HTR-8/SVneo (cell line): ENCODE results near the gene ZBTB17.
"Not testable (repeated sequence)": the region's sequence is repeated elsewhere in the genome, so short reads cannot be mapped to it uniquely, and the experiment has no call there.

ENCODE experiments used
- DNase-seq: peaks from one replicate; pipeline ENCODE4 v3.0.0; 2011; ENCODE audit warnings: low spot score, mixed read lengths; ENCODE audit not compliant: insufficient read length
- FAIRE-seq: peaks from 2 replicates; lab custom pipeline; 2011; peaks lifted over from hg19 to GRCh38; lab: Jason Lieb, UNC

Gene ZBTB17

DNA sequence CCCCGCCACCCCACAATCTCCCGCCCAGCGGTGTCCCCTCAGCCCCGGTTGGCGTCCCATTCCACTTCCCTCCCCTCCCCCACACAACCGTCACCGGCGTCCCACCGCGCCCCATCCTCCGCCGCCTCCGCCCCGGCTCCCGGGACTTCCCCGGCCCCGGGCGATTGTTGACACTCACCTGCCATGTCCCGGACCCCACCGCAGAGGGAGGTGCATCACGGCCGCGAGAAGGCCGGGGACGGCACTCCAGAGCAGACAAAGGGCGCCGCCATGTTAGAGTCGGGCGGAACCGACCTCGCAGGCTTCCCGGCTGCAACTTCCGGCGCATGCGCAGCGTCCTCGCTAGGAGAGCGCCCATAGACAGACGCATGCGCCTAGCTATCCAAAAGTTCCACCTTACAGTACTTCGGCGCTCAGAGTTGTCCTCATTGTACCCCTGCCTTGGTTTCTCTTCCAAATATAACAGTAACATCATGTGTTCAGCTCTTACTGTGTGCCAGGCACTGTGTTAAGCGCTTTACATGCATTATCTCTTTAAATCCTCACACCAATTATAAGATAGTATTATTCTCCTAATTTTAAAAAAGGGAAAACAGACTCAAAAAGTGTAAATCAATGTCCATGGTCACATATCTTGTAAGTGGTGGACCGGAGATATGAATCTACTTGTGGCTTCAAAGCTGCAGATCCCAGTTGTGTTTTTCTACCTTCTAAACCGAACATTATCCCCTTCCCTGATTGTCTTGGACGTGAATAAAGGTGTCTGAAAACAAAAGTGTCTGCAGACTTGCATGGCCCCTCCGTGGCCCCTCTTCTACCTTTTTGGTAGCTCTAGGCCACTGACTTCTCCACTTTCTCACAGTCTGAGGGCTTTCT lies at the start of gene ZBTB17:
TSS of gene ZBTB17 (minus strand) at position 297 of the 876 bp plus-strand sequence. CDS start 27,606 bp downstream, outside the sequence.
- DNase-seq: peak; percentile 94
- no peak for FAIRE-seq

DNA sequence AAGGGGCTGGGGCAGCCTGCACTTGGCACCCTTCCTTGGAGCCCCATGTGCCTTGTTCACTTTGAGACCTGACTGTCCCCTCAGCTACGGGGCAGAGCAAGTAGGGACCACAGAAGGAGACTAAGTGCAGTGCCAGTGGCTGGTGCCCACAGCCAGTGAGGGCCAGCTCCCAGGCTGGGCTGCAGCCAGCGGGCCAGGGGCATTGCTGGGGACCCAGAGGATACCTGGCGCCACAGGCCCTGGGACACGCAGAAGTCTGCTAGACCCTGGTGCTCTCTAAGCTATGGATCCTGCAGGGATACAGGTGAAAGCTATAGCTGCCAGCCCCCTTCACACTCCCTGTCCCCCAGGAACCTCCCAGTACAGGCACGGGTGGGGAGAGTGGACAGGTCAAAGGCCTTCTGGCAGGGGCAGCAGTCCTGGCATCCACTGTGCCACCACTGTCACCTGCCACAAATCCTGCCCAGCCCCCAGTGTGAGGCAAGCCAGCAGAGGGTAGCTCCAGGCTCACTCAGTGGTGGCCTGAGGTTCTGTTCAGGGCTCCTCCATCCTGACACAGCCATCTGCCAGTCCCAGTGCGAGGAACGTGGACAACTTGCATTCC lies 47.3 kb upstream of the ZBTB17 start:
- no peak for DNase-seq
- no peak for FAIRE-seq

DNA sequence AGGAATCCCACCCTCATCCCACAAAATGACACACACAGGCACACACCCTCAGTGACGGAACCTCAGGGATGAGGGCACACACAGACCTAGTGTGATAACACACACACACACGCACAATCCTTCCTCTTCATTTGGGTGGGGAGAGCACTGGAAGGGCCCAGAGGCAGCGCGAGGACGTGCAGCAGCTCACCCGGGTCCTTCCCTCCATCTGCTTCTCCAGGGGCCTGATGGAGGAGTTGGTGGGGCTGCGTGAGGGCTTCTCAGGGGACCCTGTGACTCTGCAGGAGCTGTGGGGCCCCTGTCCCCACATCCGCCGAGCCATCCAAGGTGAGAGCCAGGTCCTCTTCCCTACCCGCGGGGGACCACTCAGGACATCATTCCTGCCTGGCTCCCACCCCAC lies 46.5 kb upstream of the ZBTB17 start:
- DNase-seq (no peak), FAIRE-seq (no peak)

DNA sequence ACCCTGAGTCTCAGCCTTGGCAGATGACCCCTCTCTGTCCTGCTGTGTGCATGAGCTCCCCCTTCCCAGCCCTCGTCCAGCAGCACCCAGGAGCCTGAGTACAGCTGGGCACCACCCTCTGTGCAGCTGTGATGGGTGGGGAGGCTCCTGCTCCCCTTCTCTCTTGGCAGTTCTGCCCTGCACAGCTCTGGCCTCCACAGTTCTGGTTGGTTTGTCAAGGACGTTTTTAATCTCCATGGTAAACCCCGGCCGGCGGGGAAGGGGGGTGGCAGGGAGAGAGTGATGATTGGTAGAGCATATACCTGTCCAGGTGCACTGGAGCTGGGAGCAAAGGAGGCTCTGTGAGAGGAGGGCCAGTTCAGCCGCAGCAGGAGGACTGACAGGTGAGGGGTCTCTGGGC lies 45.8 kb upstream of the ZBTB17 start, which contains the start of gene CLCNKA:
TSS of gene CLCNKA (plus strand) at position 356 of the 400 bp plus-strand sequence. CDS start 584 bp downstream, outside the sequence.
- FAIRE-seq (no peak), DNase-seq (no peak)

DNA sequence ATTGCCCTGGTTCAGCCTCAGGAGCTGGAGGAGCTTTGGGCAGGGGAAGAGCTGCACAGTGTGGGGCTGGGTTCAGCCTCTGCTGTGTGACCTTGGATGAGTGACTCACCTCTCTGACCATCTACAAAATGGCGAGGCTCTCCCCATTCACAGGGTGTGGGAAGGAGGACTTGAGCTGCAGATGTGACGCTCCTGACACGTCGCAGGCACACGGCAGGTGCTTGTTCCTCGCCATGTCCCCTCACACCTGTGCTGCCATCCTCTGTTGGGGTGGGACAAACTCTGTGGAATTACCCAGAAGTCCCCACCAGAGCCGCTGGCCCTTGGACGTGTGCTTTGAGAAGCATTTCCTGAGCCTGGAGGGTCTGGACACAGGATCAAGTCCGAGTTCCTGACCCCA lies 45.0 kb upstream of the ZBTB17 start:
- DNase-seq: not testable (repeated sequence)
- peak; percentile 46 for FAIRE-seq

DNA sequence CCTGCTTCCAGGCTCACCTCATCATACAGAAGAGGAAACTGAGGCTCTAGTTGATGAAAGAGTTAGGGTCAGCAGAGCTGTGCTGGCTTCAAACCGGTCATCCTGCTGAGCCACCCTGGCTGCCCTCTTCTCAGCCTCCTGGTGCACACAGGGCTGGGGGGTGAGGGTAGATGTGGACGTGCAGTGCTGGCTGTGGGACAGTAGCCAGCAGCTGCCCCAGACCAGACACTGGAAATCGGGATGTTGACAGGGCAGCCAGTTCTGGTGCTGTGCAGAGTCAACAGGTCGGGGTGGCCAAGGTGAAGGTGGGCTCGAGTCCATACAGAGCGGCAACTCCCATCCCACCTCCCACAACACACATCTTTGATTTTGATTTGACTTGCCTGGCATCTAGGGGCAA lies 44.4 kb upstream of the ZBTB17 start:
- no peak for FAIRE-seq
- no peak for DNase-seq

DNA sequence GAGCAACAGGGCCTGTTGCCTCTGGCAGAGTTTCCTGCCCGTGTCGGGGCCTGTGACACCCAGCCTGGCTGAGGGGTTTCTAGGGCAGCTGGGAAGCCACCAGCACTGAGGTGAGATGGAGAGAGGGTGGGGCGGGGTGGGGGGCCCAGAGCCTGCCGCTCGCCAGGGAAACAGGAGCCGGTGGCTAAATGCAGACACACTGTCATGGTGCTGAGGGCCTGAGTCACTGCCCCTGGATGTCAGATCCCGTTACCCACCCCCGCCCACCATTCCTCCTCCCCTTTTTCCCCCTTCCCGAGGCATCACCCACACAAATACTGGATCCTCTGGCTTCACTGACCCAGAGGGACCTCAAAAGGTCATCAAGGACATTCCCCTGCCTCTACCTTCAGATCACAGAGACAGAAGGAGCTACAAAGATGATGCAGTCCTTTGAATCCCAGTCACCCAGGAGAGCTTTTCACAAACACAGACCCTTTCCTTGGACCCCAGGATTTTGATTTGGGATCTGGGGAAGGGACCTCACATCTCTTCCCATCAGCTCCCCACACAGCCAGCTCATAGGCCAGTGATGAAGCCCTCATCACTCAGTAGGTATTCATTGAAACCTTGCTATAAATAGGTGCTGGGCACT lies 43.9 kb upstream of the ZBTB17 start:
- FAIRE-seq: no peak
- no peak for DNase-seq

DNA sequence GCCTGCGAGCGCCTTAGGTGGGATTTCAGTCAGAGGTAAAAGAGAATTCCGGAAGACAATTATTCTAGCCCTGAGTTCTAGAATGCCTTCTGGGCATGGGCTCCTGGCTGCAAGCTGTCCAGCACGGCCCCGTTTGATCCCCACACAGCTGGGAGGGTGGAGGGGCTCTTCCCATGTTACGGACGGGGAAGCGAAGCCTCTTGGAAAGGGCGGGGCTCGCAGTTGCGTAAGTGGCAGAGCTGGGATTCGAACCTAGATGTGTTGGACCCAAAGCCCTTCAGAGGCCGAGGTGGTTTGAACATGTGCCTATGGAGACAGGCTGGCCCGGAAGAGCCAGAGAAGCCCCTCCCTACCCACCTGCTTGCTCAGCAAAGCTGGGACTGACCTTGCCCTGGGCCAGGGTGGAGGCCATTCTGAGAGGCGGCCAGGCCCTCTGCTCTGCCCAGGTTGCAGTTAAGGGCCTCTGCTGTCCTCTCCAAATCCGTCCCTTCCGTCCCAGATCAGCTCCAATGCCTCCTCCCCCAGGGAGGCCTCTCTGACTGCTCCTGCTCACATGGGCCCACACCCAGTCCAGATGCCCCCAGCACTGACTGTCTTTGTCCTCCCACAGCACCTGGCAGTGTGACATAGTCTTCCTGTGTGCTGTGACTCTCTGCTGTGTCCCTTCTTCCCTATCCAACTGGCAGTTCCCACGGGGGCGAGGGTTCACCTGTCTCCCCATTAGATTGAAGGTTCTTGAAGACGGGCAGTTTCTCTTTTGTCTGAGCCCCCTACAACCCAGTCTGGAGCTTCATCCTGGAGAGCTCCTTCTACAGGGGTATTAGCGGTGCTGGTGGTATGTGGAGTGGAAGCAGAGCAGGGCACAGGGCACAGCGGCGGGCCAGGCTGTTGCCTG lies 43.1 kb upstream of the ZBTB17 start:
- DNase-seq (no peak), FAIRE-seq (no peak)

DNA sequence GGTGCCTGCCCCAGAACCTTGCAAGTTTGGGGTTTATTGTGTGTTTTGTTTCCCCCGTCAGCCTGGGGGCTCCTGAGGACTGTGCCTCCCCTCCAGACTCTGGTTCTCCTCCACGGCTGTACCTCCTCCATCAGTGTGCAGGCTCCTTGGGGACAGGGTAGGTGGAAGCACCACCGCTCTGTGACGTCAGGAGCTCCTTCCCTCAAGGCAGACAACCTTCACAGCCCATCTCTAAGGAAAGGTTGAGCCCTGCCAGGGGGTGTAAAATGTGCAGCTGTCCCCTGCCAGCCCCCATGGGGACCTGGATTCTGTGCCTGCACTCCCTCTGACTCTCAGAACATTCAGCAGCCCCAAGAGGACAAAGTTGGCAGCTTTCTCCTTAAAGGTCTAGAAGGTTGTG lies 42.4 kb upstream of the ZBTB17 start:
- no peak for DNase-seq
- FAIRE-seq: no peak

DNA sequence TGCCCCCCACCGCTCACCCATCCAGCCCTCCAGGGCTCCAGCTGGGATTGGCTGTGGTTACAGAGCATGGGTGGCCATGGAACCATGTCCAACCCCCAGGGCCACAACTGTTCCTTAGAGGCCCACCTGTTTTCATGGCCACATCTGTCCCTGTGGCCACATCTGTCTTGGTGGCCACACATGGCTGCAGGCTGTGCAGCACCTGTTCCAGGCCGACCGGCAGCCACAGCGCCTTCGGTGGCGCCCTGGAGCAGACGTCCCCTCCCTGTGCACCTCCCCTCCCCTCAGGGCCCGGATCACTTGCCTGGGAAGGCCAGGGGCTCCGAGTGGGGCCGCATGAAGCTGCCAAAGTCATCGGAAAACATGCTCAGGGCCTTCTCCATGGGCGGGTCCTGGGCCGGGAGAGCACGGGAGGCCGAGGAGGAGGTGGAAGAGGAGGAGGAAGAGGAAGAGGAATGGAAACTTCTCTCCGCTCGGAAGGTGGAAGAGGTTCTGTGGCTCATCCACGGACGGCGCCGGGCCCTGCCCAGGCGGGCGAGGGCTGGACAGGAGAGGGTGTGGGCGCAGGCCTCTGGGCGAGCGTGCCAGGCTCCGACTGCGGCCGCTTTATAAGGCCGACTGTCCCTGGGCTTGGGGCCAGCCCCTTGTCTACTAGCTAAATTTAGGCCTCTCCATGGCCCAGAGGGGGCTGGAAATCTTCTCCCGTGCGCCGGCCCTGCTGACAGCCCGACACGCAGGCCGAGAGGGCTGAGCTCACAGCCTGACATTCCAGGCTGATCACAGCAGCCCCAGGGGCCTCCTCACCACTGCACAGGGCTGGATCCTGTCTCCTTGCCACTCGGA lies 41.8 kb upstream of the ZBTB17 start, which contains the start of gene HSPB7:
TSS of gene HSPB7 (minus strand) at position 583 of the 843 bp plus-strand sequence. CDS start at position 503, 80 bp downstream.
- FAIRE-seq (no peak), DNase-seq (no peak)

DNA sequence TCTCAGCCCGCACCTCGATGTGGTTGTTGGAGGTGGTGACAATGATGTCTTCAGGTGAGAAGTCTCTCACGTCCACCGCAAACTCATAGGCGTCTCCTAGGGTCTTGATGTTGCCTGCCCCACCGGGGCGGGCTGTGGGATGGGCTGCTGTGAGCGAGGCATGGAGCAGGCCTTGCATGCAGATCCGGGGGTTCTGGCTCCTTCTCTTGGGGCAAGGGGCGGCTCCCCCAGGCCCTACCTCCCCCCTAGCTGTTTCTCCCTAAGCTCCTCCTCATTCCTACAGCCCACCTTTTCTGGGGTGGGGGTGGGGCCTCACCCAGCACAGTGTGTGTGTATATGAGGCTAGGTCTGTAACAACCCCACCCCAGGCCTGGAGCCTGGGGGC lies 41.2 kb upstream of the ZBTB17 start:
- DNase-seq: no peak
- no peak for FAIRE-seq

DNA sequence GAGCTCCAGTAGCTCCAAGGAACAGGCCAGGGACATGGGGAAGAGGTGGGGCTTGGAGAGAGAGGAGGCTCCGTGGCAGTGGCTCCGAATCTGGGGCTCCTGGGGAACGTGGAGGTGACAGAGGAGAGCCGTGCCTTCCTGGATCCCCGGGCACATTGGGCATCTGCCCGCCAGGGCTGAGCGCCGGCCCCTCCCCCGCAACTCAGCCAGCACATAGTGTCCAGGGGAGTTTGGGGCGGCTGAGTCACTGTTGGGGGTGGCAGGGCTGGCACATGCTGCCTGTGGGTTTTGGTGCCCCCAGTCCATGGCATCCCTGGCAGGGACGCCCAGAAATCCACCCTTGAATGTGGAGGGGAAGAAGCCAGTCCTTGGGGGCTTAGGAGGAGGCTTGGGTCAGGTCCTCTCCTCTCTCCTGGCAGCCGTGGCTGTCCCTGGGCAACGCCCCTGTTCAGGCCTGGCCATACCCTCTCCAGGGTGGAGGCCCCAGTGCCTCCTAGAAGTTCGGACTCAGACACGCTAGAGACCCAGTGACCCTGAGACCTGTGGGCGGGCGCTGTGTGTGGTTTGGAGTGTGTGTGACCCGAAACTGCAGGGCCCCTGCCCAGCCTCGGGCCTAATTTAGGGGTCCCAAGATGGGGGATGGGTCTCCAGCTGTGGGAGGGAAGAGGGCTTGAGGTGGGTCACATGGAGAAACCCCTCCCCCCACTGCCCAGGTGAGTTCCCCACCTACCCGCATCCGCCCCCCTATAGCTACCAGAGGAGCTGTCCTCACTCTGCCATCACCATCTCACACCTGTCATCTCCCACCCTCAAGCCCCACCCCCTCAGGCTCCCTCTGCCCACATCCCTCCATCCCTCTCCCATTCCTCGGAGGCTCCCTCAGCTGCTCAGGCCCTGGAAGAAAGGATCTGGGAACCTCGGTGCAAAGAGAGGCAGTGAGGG lies 40.3 kb upstream of the ZBTB17 start:
- FAIRE-seq (no peak), DNase-seq (no peak)

DNA sequence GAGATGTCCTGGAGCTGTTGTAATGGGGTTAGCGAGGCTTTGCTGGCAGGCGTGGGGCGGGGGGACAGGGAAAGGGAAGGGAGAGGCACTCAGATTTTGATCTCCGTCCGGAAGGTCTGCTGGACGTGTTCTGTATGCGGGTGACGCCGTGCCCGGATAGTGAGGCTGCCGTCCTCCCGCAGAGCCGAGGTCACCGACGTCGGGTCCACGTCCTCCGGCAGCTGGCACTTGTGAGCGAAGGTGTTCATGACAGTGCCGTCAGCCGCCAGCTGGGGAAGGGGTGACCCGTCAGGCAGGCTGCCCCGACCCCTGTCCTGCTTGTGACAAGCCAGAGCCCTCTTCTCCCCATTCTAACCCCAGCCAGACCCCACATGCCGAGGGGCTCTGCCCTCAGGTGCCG lies 39.6 kb upstream of the ZBTB17 start:
- FAIRE-seq: no peak
- no peak for DNase-seq

DNA sequence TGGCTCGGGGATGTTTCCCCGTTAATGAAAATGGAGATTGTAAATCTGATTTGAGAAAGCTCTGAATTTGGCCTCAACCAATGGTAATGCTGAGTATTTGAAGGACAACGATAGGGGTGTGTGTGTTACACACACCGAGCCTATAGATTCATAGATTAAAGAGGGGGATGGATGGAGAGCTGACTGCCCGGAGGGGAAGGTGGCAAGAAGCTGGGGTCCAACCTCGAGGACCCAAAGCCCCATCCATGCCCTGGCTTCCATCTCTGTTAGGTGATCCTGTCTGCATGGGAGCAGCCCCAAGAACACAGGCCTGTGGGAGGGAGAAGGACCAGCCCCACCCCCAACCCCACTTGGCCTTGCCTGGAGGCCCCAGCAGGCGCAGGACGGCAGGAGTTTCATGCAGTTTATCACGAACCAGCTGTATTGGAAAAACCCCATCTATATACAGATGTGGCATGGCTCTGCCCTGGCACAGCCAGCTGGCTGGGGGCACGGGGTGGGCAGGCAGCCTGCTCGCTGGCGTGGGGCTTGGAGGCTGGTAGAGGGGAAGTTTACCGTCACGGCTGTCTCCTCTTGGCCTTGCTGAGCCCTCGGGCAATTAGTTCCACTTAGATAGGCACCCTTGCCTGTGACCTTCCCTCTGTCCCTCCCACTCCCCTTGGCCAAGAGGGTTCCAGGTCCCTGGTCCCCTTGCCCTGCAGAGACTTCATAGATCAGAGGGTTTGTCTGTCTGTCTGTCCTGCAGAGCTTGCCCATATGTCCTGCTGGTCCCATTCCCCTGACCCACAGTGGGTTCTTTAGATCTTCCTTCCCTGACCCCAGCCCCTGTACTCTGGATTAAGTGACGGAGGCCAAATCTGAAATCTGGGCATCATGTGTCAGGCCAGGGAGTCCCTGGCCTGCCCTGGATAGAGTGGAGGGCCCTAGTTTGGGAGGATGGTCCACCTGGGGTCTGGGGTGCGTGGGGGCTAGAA lies 38.9 kb upstream of the ZBTB17 start:
- no peak for FAIRE-seq
- no peak for DNase-seq

DNA sequence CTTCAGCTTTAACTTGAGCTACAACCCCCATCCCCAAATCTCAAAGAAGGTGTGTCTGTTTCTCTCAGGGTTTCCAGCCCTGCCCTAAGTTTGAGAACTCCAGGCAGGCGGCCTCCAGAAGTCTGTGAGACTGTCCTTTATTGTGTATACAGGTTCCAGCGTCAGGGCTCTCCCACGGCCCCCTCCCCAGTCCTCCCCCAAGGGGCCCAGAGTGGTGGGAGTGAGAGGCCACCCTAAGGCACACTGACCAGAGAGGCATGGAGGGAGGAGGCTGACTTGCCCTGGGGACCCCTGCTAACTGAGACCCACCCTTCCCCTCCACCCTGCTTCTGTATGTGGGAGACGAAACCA lies 38.0 kb upstream of the ZBTB17 start:
- no peak for FAIRE-seq
- no peak for DNase-seq

DNA sequence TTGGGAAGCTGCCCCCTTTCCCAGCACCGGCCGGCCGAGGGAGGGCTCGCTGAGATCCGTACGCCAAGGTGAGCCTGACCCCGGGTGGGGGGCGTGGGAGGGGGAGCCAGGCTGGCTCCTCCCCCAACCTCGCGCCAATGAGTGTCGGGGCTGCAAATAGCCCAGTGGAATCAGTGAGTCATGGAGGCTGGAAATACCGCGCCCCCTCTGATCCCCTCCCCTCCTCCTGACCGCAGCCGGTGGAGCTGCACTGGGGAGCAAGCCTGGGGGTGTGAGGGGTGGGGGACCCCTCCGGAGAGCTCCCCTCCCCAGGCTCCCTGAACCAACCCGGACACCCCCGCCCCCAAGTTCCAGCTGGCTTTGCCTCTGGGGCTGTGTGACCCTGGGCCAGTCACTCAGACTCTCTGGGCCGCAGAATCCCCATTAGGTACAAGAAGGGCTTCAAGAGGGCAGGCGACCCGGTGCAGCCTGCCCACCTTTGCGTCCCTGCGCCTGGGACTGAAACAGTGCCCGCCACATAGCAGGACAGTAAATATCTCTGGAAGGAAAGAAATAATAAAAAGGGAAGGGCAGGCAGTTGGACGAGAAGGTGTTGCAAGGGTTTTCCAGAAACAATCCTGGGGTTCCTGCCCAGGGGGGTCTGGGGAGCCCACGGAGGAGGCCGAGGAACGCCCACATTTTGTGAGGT lies 37.5 kb upstream of the ZBTB17 start:
- FAIRE-seq (peak; percentile 91), DNase-seq (peak; percentile 59)
